HPDE6-E6E7 (cell line): ENCODE data around the gene RAB9A.

Experiments used
- DNase-seq: peaks from one replicate; pipeline ENCODE4 v3.0.0; 2011; ENCODE audit warnings: missing footprints; ENCODE audit errors: extremely low spot score

The RAB9A gene

DNA sequence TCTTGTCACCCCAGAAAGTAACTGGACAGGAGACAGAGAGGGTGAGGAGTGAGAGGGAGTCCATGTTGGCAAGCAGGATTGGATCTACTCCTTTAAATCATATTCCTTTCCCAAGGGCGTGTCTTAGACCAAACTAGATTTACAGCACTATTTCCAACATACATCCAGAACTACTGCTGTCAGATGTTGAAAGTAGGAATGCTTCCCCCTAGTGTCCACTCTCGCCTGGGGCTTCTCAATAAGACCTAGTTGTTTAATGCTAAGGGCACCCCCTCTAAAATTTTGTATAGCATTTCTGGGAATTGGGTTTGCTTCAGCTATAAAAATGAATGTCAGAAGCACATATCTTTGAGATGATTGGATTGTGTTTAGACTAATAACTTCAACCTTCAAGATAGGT, 58.9 kb downstream of the RAB9A start:
- DNase-seq = peak; percentile 16

- DNase-seq = no peak
These were observed 59.6 kb downstream of the RAB9A start for GRCh38 chrX:13748486-13748885.

DNA sequence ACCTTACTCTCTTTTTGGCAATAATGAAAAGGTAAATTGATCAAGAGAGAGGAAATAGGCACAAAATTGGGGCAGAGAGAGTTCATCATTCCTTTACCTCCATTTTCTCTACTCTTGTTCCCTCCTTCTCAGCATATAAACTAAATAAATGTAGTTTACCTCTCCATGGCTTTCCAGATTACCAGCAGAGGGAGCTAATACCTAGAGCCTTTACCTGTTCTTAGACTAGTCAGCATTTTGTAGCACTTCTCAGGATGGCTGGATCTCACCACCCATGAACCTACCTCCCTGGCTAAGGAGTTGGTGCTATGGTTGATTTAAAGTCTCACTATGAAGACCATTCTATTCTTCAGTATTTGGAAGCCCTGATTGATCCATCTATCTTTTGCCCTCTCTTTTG, 61.3 kb downstream of the RAB9A start:
- DNase-seq = peak; percentile 21

DNA sequence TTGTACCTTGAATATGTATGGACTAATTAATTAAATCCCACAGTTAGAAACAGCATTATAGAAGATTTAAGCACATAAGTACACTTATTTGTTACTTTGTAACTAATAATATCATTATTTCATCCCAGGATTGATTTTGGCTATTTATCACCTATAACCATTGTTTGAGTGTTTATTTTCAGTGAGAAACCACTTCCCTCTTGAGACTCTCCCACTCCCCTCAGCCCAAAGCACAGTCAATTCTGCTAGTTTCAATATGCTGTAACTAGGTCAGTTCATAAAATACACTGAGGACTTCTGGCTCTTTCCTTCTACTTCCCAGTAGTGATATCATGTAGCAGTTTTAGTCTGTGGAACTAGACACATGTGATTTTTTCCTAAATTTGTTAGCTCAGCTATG, 61.9 kb downstream of the RAB9A start:
- no peak for DNase-seq

DNA sequence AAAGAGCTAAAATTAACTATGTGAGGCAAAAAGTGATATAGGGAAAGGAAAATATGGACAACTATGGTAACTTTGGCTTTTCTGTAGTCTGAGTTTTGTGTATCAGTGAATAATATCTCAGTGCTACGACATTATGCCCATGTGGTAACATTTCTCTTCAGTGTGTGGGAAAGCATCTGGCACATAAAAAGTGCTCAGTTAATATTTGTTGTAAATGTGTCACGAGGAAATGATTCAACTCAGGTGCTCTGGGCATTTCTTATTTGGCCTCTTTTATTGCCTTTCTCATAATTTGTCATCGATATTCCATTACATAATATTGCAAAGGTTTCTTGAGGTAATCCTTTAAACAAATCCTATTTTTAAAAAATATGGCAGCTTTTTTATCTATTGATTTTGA, 63.2 kb downstream of the RAB9A start:
- DNase-seq = no peak

GRCh38 chrX:13752646-13753045, 63.7 kb downstream of the RAB9A start:
- no peak for DNase-seq

DNA sequence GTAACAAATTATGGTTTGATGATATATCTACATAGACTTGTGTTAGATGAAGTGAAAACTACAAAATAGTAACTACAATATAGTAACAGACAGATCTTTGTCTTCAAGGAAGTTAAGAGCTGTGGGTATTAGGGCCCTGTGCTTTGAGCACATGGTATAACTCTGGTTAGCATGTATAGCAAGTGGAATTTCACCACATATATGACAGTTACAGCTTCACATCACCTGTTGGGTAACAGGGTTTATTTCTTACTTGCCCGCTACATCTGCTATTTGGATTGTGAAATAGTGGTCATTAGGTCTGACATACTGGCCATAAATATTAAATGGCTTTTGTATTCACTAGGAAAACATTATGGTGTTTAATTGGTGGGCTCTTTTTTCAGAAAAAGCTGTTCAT, 65.8 kb downstream of the RAB9A start:
- DNase-seq = no peak

DNA sequence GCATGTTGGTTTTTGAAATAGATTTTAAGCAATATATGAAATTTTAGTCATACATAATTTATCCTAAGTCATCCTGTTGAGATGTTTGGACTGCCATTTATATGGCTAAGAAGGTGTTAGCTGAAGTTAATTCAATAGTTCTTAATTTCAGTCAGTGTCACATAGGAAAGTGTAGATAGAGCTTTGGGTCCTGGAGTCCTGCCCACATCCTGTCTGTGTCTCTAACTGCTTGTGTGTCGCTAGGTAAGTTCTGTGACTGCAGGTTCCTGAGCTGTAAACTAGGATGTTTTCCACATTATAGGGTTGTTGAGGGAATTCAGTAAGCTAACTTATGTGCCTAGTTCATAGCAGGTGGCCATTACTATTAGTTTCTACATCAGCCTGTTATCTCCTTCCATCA, 66.3 kb downstream of the RAB9A start:
- DNase-seq = no peak

GRCh38 chrX:13756381-13756780, 67.5 kb downstream of the RAB9A start:
- no peak for DNase-seq

DNA sequence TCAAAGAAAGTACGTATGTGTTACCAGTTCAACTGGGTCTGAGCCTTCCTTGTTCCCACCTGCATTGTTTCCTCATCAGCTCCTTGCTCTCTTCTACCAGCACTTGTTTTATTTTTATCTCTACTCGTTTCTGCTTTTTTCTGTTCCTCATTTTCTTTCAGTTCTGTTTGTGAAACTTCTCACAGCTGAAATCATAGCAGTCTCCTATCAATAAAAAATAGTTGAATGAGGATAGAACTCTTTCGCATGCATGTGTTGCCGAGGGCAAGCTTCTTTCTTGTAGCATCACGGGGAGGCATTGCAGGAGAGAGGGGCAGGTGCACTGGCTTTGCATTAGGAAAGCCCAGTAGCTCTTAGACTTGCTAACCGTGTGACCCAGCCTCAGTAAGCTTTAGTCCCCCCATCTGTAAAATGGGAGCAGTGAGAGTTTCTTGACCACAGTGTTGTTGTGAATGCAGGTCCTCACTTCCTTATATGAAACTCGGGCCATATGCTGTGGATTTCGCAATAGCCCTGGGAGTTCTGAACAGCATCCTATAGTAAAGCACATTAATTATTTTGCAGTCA, 70.3 kb downstream of the RAB9A start:
- no peak for DNase-seq
